K562 (cell line): ENCODE results near the gene SESN2. TPM values are rescaled to one million over a fixed set of nuclear protein-coding genes. Genes with fewer than 3 reads are reported as not detected.

Experiments used
- BRCA1 ChIP-seq, 2 experiments: fragments of 450-650 bp in 1 of 2; sonication (generic) in 1 of 2; formaldehyde crosslinking in 1 of 2; IDR thresholded peaks; 2 replicates each; pipeline versions ENCODE4 v1.5.0 to v1.6.1; 2017 to 2020; ENCODE audit warnings: mild to moderate bottlenecking in 1 of 2, missing genetic modification reagents in 1 of 2
- EGR1 ChIP-seq: fragments of 450-650 bp; conservative IDR thresholded peaks from 2 replicates; pipeline ENCODE4 v1.6.1; 2017; ENCODE audit warnings: mild to moderate bottlenecking
- HIVEP1 ChIP-seq: fragments of 250-450 bp; sonication (Bioruptor Pico); IDR thresholded peaks from 2 replicates; pipeline ENCODE4 v1.4.0; 2020; ENCODE audit warnings: mild to moderate bottlenecking
- HNRNPLL ChIP-seq: fragments of 200-400 bp; formaldehyde crosslinking; IDR thresholded peaks from 2 replicates; pipeline ENCODE4 v1.6.1; 2017; ENCODE audit warnings: low read length, low read depth, mild to moderate bottlenecking; ENCODE audit not compliant: poor library complexity, severe bottlenecking
- MBD2 ChIP-seq: sonication (generic); IDR thresholded peaks from 2 replicates; pipeline ENCODE4 v1.6.1; 2016; ENCODE audit warnings: low read depth, borderline replicate concordance
- MED1 ChIP-seq: sonication (generic); formaldehyde crosslinking; IDR thresholded peaks from 2 replicates; pipeline ENCODE4 v1.8.1; 2023; ENCODE audit warnings: missing genetic modification reagents, borderline replicate concordance
- MIER1 ChIP-seq: fragments of 450-650 bp; IDR thresholded peaks from 2 replicates; pipeline ENCODE4 v1.6.1; 2016; ENCODE audit warnings: antibody characterized with exemption, mild to moderate bottlenecking, low read depth
- NONO ChIP-seq, 2 experiments: fragments of 200-400 bp in 1 of 2; fragments of 450-650 bp in 1 of 2; formaldehyde crosslinking in 1 of 2; IDR thresholded peaks; 2 replicates each; pipeline ENCODE4 v1.6.1; 2017; ENCODE audit warnings: low read depth in 2 of 2, mild to moderate bottlenecking in 2 of 2, moderate library complexity in 2 of 2, low read length in 1 of 2
- NR4A1 ChIP-seq, 2 experiments: fragments of 250-450 bp in 1 of 2; fragments of 450-650 bp in 1 of 2; sonication (Bioruptor Pico) in 1 of 2; IDR thresholded peaks; 2 replicates each; pipeline versions ENCODE4 v1.4.0 to v1.6.1; 2016 to 2020; ENCODE audit warnings: mild to moderate bottlenecking in 2 of 2, missing compliant biosample characterization in 1 of 2, missing genetic modification characterization in 1 of 2, moderate library complexity in 1 of 2
- NRF1 ChIP-seq, 2 experiments: fragments of 450-650 bp; IDR thresholded peaks in 1 of 2; conservative IDR thresholded peaks in 1 of 2; 2 replicates each; pipeline ENCODE4 v1.6.1; 2014; ENCODE audit warnings: mild to moderate bottlenecking in 2 of 2
- POLR2G ChIP-seq: fragments of 200-400 bp; formaldehyde crosslinking; IDR thresholded peaks from 2 replicates; pipeline ENCODE4 v1.6.1; 2017; ENCODE audit warnings: low read depth, mild to moderate bottlenecking, antibody characterized with exemption, low read length, moderate library complexity
- PRMT5 ChIP-seq: sonication (generic); formaldehyde crosslinking; IDR thresholded peaks from 2 replicates; pipeline ENCODE4 v1.5.0; 2020; ENCODE audit warnings: missing genetic modification reagents
- PTBP1 ChIP-seq: fragments of 200-400 bp; formaldehyde crosslinking; IDR thresholded peaks from 2 replicates; pipeline ENCODE4 v1.6.1; 2017; ENCODE audit warnings: low read depth, low read length
- PURB ChIP-seq: sonication (generic); formaldehyde crosslinking; IDR thresholded peaks from 2 replicates; pipeline ENCODE4 v1.9.0; 2021; ENCODE audit warnings: low read depth, mild to moderate bottlenecking, missing genetic modification reagents
- SMAD4 ChIP-seq: fragments of 250-450 bp; sonication (Bioruptor Pico); conservative IDR thresholded peaks from 2 replicates; pipeline ENCODE4 v1.8.0; 2021; ENCODE audit warnings: inconsistent platforms, mild to moderate bottlenecking, moderate library complexity
- SMARCE1 ChIP-seq: fragments of 450-650 bp; IDR thresholded peaks from 2 replicates; pipeline ENCODE4 v1.7.1; 2016; ENCODE audit warnings: mild to moderate bottlenecking
- SPI1 ChIP-seq: IDR thresholded peaks from 2 replicates; pipeline ENCODE4 v1.6.1; 2011; ENCODE audit warnings: low read depth, low read length, control low read depth, borderline replicate concordance
- TAF1 ChIP-seq: IDR thresholded peaks from 2 replicates; pipeline ENCODE4 v1.6.1; 2011; ENCODE audit warnings: mild to moderate bottlenecking, low read length, moderate library complexity; ENCODE audit not compliant: insufficient read depth, control insufficient read depth, severe bottlenecking; ENCODE audit errors: extremely low read depth
- XRCC3 ChIP-seq: fragments of 450-650 bp; IDR thresholded peaks from 2 replicates; pipeline ENCODE4 v1.6.1; 2017; ENCODE audit warnings: mild to moderate bottlenecking, moderate library complexity
- ZBTB17 ChIP-seq: fragments of 450-650 bp; formaldehyde crosslinking; IDR thresholded peaks from 2 replicates; pipeline ENCODE4 v1.4.0; 2020; ENCODE audit warnings: mild to moderate bottlenecking
- ZFPM2 ChIP-seq: fragments of 250-450 bp; sonication (Bioruptor Pico); IDR thresholded peaks from 2 replicates; pipeline ENCODE4 v1.5.1; 2022; ENCODE audit warnings: mild to moderate bottlenecking
- ZNF121 ChIP-seq: sonication (generic); formaldehyde crosslinking; conservative IDR thresholded peaks from 2 replicates; pipeline ENCODE4 v1.8.0; 2022; ENCODE audit warnings: missing genetic modification reagents
- polyA plus RNA-seq, 8 experiments: library from polyadenylated mRNA; depleted of rRNA in 4 of 8; stranded (reverse) in 5 of 8; unstranded in 3 of 8; fragments of >200 nt; fragmentation: Nextera tagmentation in 2 of 8; fragmentation: Illumina TruSeq in 1 of 8; extraction: Ambion mirVana in 2 of 8; extraction: Trizol in 1 of 8; gene quantifications; 2 replicates each; pipeline versions ENCODE4 v1.2.1 to v1.2.3, GENCODE V29; 2011 to 2014; ENCODE audit warnings: inconsistent platforms in 1 of 8, missing spikeins in 1 of 8
- total RNA-seq, 7 experiments: library from RNA; depleted of rRNA in 6 of 7; stranded (reverse); fragments of >200 nt in 6 of 7; fragmentation: Illumina TruSeq in 2 of 7; extraction: Trizol in 2 of 7; gene quantifications; 2 replicates each; pipeline versions ENCODE4 v1.2.1 to v1.2.3, GENCODE V29; 2011 to 2021; ENCODE audit warnings: low replicate concordance in 1 of 7
- TF ChIP-seq, protein P1 (sequence below): fragments of 450-650 bp; formaldehyde crosslinking; IDR thresholded peaks from 2 replicates; pipeline ENCODE4 v1.4.0; 2022; ENCODE audit warnings: mild to moderate bottlenecking, moderate library complexity
- TF ChIP-seq, protein P2 (sequence below): sonication (generic); formaldehyde crosslinking; IDR thresholded peaks from 2 replicates; pipeline ENCODE4 v1.5.0; 2020; ENCODE audit warnings: missing genetic modification reagents
- TF ChIP-seq, protein P3 (sequence below): fragments of 450-650 bp; formaldehyde crosslinking; IDR thresholded peaks from 2 replicates; pipeline ENCODE4 v1.4.0; 2020; ENCODE audit warnings: mild to moderate bottlenecking, moderate library complexity

The SESN2 gene
- total and polyA plus RNA-seq, 9 of the 15 experiments (the other 6 are each of a cell fraction or from before 2014, with no cell fraction given) = 3.7 to 71.3 (median 16.8) TPM

DNA sequence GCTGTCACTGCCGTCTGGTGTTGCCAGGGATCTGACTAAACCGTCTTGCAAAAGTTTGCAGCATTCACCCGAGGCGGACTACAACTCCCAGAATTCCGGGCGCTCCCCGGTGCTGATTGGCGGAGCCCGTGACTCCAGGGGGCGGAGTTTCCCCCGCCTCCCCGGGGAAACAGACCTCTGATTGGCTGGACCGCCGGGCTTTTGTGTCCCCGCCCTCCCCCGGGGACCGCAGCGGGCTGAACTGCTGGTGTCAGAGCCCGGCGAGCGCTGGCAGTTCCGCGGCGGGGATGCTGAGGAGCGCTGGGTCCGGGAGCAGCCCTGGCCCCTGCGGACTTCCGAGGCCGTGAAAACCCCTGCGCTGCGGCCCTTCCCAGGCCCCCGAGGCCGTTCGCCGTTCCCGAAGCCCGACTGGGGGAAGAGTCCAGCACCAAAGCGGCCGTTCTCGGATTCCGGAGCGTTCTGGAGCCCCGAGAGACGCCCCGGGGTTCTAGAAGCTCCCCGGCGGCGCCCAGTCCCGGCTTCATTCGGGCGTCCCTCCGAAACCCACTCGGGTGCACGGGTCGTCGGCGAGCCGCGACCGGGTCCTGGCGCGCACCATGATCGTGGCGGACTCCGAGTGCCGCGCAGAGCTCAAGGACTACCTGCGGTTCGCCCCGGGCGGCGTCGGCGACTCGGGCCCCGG lies at the start of gene SESN2 (continued):
- TF ChIP-seq ZBTB17 (CRISPR knock-in tag) (peak; percentile 25), MED1 (CRISPR knock-in tag) (no peak), BRCA1 (IDR thresholded peaks at IDR 0.05) (no peak), BRCA1 (CRISPR knock-in tag; IDR thresholded peaks at IDR 0.05) (0 out of 2 replicates have a peak, but pooled peaks have one; percentile 85), POLR2G (peak; percentile 99), SPI1 (peak; percentile 23; the same call in 1 of the 2 replicates), SMAD4 (CRISPR knock-in tag) (0 out of 2 replicates have a peak, but pooled peaks have one; percentile 57), NRF1 (conservative IDR thresholded peaks at IDR 0.05 in 1 of 2, IDR thresholded peaks at IDR 0.05 in 1 of 2) (peak; percentile 46 to 60; a peak in 3 of 4 replicates), NONO (IDR thresholded peaks at IDR 0.05; ENCODE audit: low read depth in 2 of 2, low read length in 1 of 2) (peak; percentile 72 to 98), PURB (CRISPR knock-in tag) (no peak), MBD2 (peak; percentile 94), PRMT5 (CRISPR knock-in tag) (no peak), TAF1 (peak; percentile 98), HNRNPLL (peak; percentile 73), SMARCE1 (0 out of 2 replicates have a peak, but pooled peaks have one; percentile 7), HIVEP1 (CRISPR knock-in tag) (no peak), XRCC3 (no peak), NR4A1 (CRISPR knock-in tag; IDR thresholded peaks at IDR 0.05) (no peak), NR4A1 (tag; IDR thresholded peaks at IDR 0.05) (no peak; the same call in 1 of the 2 replicates), MIER1 (no peak), ZNF121 (CRISPR knock-in tag) (peak; percentile 73), ZFPM2 (no peak), PTBP1 (peak; percentile 21; the same call in 1 of the 2 replicates), EGR1 (peak; percentile 45)
- TF ChIP-seq, protein P1, sequence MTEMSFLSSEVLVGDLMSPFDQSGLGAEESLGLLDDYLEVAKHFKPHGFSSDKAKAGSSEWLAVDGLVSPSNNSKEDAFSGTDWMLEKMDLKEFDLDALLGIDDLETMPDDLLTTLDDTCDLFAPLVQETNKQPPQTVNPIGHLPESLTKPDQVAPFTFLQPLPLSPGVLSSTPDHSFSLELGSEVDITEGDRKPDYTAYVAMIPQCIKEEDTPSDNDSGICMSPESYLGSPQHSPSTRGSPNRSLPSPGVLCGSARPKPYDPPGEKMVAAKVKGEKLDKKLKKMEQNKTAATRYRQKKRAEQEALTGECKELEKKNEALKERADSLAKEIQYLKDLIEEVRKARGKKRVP (CRISPR knock-in tag) = peak; percentile 100
- TF ChIP-seq, protein P2, sequence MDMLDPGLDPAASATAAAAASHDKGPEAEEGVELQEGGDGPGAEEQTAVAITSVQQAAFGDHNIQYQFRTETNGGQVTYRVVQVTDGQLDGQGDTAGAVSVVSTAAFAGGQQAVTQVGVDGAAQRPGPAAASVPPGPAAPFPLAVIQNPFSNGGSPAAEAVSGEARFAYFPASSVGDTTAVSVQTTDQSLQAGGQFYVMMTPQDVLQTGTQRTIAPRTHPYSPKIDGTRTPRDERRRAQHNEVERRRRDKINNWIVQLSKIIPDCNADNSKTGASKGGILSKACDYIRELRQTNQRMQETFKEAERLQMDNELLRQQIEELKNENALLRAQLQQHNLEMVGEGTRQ = 0 out of 2 replicates have a peak, but pooled peaks have one; percentile 2
- TF ChIP-seq, protein P3, sequence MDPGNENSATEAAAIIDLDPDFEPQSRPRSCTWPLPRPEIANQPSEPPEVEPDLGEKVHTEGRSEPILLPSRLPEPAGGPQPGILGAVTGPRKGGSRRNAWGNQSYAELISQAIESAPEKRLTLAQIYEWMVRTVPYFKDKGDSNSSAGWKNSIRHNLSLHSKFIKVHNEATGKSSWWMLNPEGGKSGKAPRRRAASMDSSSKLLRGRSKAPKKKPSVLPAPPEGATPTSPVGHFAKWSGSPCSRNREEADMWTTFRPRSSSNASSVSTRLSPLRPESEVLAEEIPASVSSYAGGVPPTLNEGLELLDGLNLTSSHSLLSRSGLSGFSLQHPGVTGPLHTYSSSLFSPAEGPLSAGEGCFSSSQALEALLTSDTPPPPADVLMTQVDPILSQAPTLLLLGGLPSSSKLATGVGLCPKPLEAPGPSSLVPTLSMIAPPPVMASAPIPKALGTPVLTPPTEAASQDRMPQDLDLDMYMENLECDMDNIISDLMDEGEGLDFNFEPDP (CRISPR knock-in tag) = no peak
